Right lobe of liver (tissue), 4 donors: Measurements from ENCODE around the gene GALNT10.

Source experiments
- POLR2A ChIP-seq: fragments of 450-650 bp; IDR thresholded peaks from one replicate; pipeline ENCODE4 v1.6.1; 2017; ENCODE audit warnings: antibody characterized with exemption, mild to moderate bottlenecking
- TF ChIP-seq, protein P1 (sequence below), 4 donors: fragments of 200-600 bp in 3 of 4; fragments of 450-650 bp in 1 of 4; IDR thresholded peaks; one replicate each; pipeline versions ENCODE4 v1.5.1 to v1.8.0; 2016 to 2022; ENCODE audit warnings: antibody characterized with exemption in 4 of 4, mild to moderate bottlenecking in 2 of 4
- donor health status: DM: no; HTN: no; CAD: no.
- donor health status: DM: no; HTN: no; CAD: no.
- donor health status: DM: no; HTN: yes; CAD: no.

DNA sequence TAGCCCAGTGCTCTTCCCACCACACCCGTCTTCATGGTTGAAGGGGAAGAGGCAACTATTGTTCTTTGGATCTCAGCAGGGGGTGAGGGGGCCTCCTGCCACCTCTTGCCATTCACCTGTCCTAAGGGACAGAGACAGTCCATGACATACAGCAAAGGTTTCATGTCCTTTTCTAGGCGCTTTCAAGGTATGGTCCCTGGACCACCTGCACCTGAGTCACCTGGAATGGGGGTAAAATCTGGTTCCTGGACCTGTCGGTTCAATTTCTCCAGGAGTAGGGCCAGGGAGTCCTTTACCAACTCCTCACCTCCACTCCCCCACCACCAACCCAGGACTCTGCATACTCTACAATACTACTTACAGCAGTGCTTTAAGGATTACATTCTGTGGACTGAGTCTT lies 221.8 kb downstream of the GALNT10 start:
- TF ChIP-seq, protein P1, sequence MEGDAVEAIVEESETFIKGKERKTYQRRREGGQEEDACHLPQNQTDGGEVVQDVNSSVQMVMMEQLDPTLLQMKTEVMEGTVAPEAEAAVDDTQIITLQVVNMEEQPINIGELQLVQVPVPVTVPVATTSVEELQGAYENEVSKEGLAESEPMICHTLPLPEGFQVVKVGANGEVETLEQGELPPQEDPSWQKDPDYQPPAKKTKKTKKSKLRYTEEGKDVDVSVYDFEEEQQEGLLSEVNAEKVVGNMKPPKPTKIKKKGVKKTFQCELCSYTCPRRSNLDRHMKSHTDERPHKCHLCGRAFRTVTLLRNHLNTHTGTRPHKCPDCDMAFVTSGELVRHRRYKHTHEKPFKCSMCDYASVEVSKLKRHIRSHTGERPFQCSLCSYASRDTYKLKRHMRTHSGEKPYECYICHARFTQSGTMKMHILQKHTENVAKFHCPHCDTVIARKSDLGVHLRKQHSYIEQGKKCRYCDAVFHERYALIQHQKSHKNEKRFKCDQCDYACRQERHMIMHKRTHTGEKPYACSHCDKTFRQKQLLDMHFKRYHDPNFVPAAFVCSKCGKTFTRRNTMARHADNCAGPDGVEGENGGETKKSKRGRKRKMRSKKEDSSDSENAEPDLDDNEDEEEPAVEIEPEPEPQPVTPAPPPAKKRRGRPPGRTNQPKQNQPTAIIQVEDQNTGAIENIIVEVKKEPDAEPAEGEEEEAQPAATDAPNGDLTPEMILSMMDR (IDR thresholded peaks at IDR 0.05), result no peak
- no peak for TF ChIP-seq POLR2A
